ENCODE data around the gene NHSL1. TPM values are rescaled to one million over a fixed set of nuclear protein-coding genes. Genes with fewer than 3 reads are reported as not detected.

The NHSL1 gene
- total and polyA plus RNA-seq, 9 of the 15 experiments (the other 6 are each of a cell fraction or from before 2014, with no cell fraction given) = 0.09 to 0.20 TPM; not detected in 7

- H3K27me3 ChIP-seq (ENCODE audit: control insufficient read depth in 2 of 2, insufficient read depth in 2 of 2, low read length in 2 of 2) = peaks cover 8 to 10% of the 10 kb centered on the region in 2 experiments; a peak in 4 of 5 replicates
- FAIRE-seq = no peak
- no peak overlapping the region for H3K9ac ChIP-seq (ENCODE audit: insufficient read depth in 1 of 2, low read depth in 2 of 2, low read length in 2 of 2)
- intact Hi-C loops (cut with micrococcal nuclease) = no loop called here
- DNase-seq (ENCODE audit: extremely low read depth in 1 of 4, low spot score in 3 of 4) = no peak
- ChIA-PET CTCF (ENCODE audit: low intra/inter-chr PET ratio) (no interaction called here), POLR2A (no interaction called here)
- H3K9me3 ChIP-seq (replicated peaks; ENCODE audit: control insufficient read depth, insufficient read depth, low read depth, low read length) = no peaks in the 10 kb centered on the region
- no peak overlapping the region for H3K27ac ChIP-seq (ENCODE audit: extremely low read depth, low read depth, low read length)
- in situ Hi-C loops (cut with MboI) = no loop called here
- no peak overlapping the region for H2AFZ ChIP-seq (ENCODE audit: low read depth, low read length)
- no TSS peak for BruUV-seq (replicated peaks)
- no peaks in the 10 kb centered on the region for H3K9me1 ChIP-seq (ENCODE audit: control insufficient read depth, insufficient read depth, low read length)
- no peak overlapping the region for H3K4me3 ChIP-seq
- no peaks in the 10 kb centered on the region for H4K20me1 ChIP-seq (replicated peaks; ENCODE audit: control insufficient read depth, insufficient read depth, low read length)
- H3K4me2 ChIP-seq (ENCODE audit: insufficient read depth, low read length) = no peak overlapping the region
- H3K4me1 ChIP-seq (replicated peaks in 1 of 2; ENCODE audit: control insufficient read depth in 2 of 2, insufficient read depth in 2 of 2, low read length in 2 of 2) = peaks cover 4 to 20% of the 10 kb centered on the region in 2 experiments
- TF ChIP-seq NR4A1 (CRISPR knock-in tag; IDR thresholded peaks at IDR 0.05) (no peak), NR4A1 (tag; IDR thresholded peaks at IDR 0.05) (peak; percentile 60), FOXO4 (CRISPR knock-in tag; IDR thresholded peaks at IDR 0.05) (no peak), USF2 (CRISPR knock-in tag; IDR thresholded peaks at IDR 0.05) (0 out of 2 replicates have a peak, but pooled peaks have one; percentile 25), NR2C2 (CRISPR knock-in tag; IDR thresholded peaks at IDR 0.05) (no peak), NR2C2 (tag; IDR thresholded peaks at IDR 0.05) (0 out of 2 replicates have a peak, but pooled peaks have one; percentile 15)
- H3K36me3 ChIP-seq (ENCODE audit: control insufficient read depth, insufficient read depth, low read length) = no peaks in the 10 kb centered on the region
- ATAC-seq = no peak
- 0% methylated on average over 2 of the region's 2 CpGs for WGBS (ENCODE audit: insufficient coverage, low coverage, missing lambda C conversion rate)
- no peaks in the 10 kb centered on the region for H3K79me2 ChIP-seq (ENCODE audit: control insufficient read depth, insufficient read depth, low read length)
Observed at GRCh38 chr6:138374815-138375214, 124.5 kb downstream of the NHSL1 start.

Data from K562 (cell line).